Mammary epithelial cell (primary cell): Measurements from ENCODE around the gene VRTN.

Experiments
- EZH2 ChIP-seq: IDR thresholded peaks from 2 replicates; pipeline ENCODE4 v1.6.1; 2012; ENCODE audit warnings: low read length, inconsistent platforms, borderline replicate concordance
- TF ChIP-seq, protein P1 (sequence below), 2 donors: IDR thresholded peaks in 1 of 2; conservative IDR thresholded peaks in 1 of 2; 2 replicates each; pipeline ENCODE4 v1.5.1; 2011 to 2012; ENCODE audit warnings: inconsistent platforms in 2 of 2, low read length in 2 of 2, mild to moderate bottlenecking in 2 of 2, control low read depth in 1 of 2, low read depth in 1 of 2; ENCODE audit not compliant: insufficient read depth in 1 of 2; ENCODE audit errors: extremely low read depth in 1 of 2

DNA sequence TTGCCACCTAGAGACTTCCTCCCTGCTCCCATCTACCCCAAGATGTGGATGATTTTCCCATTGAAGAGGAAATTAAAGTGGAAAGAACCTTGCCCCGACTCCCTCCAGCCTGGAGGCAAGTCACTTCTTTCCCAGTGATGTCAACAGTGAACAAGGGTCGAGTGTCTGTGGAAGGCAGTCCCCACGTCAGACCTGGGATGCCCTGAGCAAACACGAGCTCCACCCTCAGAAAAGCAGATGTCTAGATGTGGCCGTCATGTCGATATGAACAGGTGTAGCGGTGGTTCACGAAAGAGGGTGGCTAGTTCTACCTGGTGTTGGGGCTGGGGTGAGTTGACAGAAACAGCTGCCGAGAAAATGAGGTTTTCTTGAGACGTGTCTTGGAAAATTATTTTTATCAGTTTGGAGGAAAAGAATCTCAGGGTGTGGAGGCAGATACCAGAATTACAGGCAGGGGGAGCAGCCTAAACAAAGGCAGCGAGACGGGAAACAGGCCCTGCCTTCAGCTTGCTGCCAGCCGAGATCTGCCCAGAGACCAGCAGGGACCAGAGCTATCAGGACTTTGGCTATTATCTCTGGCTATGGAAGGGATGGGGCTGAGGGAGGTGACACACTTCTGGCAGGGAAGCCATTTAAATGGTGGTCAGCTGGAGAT, 51.9 kb downstream of the VRTN start:
- TF ChIP-seq, protein P1, sequence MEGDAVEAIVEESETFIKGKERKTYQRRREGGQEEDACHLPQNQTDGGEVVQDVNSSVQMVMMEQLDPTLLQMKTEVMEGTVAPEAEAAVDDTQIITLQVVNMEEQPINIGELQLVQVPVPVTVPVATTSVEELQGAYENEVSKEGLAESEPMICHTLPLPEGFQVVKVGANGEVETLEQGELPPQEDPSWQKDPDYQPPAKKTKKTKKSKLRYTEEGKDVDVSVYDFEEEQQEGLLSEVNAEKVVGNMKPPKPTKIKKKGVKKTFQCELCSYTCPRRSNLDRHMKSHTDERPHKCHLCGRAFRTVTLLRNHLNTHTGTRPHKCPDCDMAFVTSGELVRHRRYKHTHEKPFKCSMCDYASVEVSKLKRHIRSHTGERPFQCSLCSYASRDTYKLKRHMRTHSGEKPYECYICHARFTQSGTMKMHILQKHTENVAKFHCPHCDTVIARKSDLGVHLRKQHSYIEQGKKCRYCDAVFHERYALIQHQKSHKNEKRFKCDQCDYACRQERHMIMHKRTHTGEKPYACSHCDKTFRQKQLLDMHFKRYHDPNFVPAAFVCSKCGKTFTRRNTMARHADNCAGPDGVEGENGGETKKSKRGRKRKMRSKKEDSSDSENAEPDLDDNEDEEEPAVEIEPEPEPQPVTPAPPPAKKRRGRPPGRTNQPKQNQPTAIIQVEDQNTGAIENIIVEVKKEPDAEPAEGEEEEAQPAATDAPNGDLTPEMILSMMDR (conservative IDR thresholded peaks at IDR 0.05 in 1 of 2, IDR thresholded peaks at IDR 0.05 in 1 of 2; ENCODE audit: extremely low read depth in 1 of 2, insufficient read depth in 1 of 2, low read depth in 1 of 2, low read length in 2 of 2) = no peak
- TF ChIP-seq EZH2 = no peak
